HG02938 (cell line): ENCODE measurements around the gene UQCC2.

ENCODE experiments used
- ATAC-seq: cut with Tn5 transposase; IDR thresholded peaks from one replicate; pipeline ENCODE4 v1.9.1; 2021; ENCODE audit warnings: mild to moderate bottlenecking, moderate library complexity; ENCODE audit not compliant: unreplicated experiment

Gene UQCC2

GRCh38 chr6:33725891-33726673 lies 14.6 kb upstream of the UQCC2 start:
- no peak for ATAC-seq

- no peak for ATAC-seq
These were observed 13.7 kb upstream of the UQCC2 start for GRCh38 chr6:33725222-33725621.

GRCh38 chr6:33724102-33725023 lies 12.9 kb upstream of the UQCC2 start:
- no peak for ATAC-seq

GRCh38 chr6:33723371-33724085 lies 12.0 kb upstream of the UQCC2 start:
- ATAC-seq: no peak

GRCh38 chr6:33722103-33722623 lies 10.7 kb upstream of the UQCC2 start:
- no peak for ATAC-seq

- no peak for ATAC-seq
These were observed 10.0 kb upstream of the UQCC2 start for GRCh38 chr6:33721508-33721907.

GRCh38 chr6:33720998-33721397 lies 9.5 kb upstream of the UQCC2 start:
- ATAC-seq: no peak

- no peak for ATAC-seq
These were observed 8.0 kb upstream of the UQCC2 start for GRCh38 chr6:33719326-33719987.

- ATAC-seq: no peak
These were observed 7.2 kb upstream of the UQCC2 start for GRCh38 chr6:33718713-33719112.

- no peak for ATAC-seq
These were observed 6.5 kb upstream of the UQCC2 start for GRCh38 chr6:33717934-33718455.

- no peak for ATAC-seq
These were observed 5.6 kb upstream of the UQCC2 start for GRCh38 chr6:33716890-33717632.

GRCh38 chr6:33716379-33716778 lies 4.9 kb upstream of the UQCC2 start:
- no peak for ATAC-seq

GRCh38 chr6:33714385-33715040 lies 3.0 kb upstream of the UQCC2 start:
- no peak for ATAC-seq

- ATAC-seq: no peak
These were observed 2.3 kb upstream of the UQCC2 start for GRCh38 chr6:33713786-33714185.

- no peak for ATAC-seq
These were observed 1.4 kb upstream of the UQCC2 start for GRCh38 chr6:33712914-33713313.

- no peak for ATAC-seq
These were observed 991 bp downstream of the UQCC2 start for GRCh38 chr6:33710296-33711121.

- ATAC-seq: no peak
These were observed 1.8 kb downstream of the UQCC2 start for GRCh38 chr6:33709605-33710295.
